Stimulated activated CD4-positive, alpha-beta T cell treated with anti-CD3 and anti-CD28 coated beads, Interleukin-15, amount 100 ng/mL, for 24 hours (primary cell): ENCODE measurements around the gene ELMOD1.
A peak's percentile ranks its signal among the peaks of the same experiment; 100 is the strongest.
"Not testable (repeated sequence)": the region's sequence is repeated elsewhere in the genome, so short reads cannot be mapped to it uniquely, and the experiment has no call there.

Source experiments
- DNase-seq: peaks from one replicate; pipeline ENCODE4 v3.0.0-alpha.2; 2020

Gene ELMOD1

GRCh38 chr11:107590460-107591377 is at the start of gene ELMOD1:
TSS of gene ELMOD1 (plus strand) at chr11:107591147. CDS start at chr11:107618190, 27,043 bp downstream.
- DNase-seq: peak; percentile 63

GRCh38 chr11:107545101-107545514 is 45.8 kb upstream of the ELMOD1 start:
- no peak for DNase-seq

- no peak for DNase-seq
Measured at GRCh38 chr11:107547961-107548360, 43.0 kb upstream of the ELMOD1 start.

DNA sequence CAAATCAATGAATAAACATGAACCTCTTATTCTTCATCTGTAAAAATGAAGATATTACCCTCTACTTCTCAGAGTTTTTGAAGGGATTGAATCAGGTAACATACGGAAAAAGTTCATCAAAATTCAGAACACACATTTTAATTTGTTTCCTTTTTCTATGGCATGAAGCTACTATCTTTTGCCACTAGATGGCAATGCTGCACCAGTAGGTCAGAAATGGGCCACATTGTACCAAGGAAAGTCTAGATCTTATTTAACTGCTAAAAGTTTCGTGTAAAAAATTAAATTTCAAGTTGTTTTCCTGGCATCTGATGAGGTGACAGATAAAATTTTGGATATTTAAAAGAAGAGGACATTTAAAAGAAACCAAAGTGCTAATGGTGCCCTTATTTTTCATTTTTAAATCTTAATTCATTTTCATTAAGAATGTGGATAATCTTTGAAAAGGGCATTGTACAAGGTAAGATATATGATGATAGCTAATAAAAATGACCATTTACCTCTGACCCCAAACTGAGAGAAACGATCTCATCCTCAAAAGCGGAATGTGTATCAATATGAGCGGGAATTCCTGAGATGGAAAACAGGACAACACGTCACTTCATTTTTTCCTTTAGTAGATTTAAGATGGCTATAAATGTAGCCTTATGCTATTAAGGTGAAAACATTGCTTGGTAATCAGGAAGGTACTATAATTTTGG is 41.5 kb upstream of the ELMOD1 start:
- peak; percentile 35 for DNase-seq

DNA sequence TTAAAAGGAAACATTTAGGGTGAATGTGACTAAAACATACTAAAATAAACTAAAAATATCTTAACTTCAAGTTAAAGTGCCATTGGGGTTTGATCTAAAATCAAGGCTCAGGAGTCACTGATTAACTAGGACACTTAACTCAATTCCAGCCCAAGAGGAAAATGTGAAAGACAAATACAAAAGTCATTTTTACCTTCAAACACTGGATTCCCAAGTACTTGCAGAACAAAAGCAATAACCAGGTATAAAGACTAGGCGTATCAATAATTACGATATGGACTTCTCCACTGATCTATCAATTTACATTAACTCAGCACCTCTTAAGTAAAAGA is 41.0 kb upstream of the ELMOD1 start:
- DNase-seq: no peak

DNA sequence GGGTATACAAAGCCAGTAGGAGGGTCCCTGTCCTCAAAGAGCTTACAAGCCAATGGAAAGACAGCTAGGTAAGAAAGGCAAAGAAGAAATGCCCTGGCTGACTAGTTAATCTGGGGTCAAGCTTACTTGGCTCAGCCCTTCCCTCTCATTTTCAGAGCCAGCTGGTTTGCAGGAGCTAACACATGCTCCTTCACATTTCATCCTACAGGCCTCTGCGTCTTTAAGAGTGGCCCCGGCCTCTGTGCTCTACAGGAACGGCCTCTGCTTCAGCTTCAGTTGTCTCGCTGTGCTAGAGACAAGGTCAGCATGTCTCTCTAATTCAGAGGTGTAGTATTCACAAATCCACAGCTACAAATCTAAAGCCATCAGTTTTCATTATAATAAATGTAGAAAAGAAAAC is 40.6 kb upstream of the ELMOD1 start:
- no peak for DNase-seq

- peak; percentile 9 for DNase-seq
Measured at GRCh38 chr11:107561688-107562087, 29.3 kb upstream of the ELMOD1 start.

GRCh38 chr11:107562647-107563208 is 28.2 kb upstream of the ELMOD1 start:
- DNase-seq: peak; percentile 3

- peak; percentile 44 for DNase-seq
Measured at GRCh38 chr11:107563702-107564101, 27.2 kb upstream of the ELMOD1 start.

GRCh38 chr11:107564877-107565218 is 26.1 kb upstream of the ELMOD1 start:
- no peak for DNase-seq

GRCh38 chr11:107565219-107565937 is 25.6 kb upstream of the ELMOD1 start, which contains the start of gene ALKBH8:
TSS of gene ALKBH8 (minus strand) at chr11:107565735. CDS start at chr11:107560893, 4,842 bp downstream.
- peak; percentile 86 for DNase-seq

- DNase-seq: not testable (repeated sequence)
Measured at GRCh38 chr11:107565955-107566501, 24.9 kb upstream of the ELMOD1 start.

DNA sequence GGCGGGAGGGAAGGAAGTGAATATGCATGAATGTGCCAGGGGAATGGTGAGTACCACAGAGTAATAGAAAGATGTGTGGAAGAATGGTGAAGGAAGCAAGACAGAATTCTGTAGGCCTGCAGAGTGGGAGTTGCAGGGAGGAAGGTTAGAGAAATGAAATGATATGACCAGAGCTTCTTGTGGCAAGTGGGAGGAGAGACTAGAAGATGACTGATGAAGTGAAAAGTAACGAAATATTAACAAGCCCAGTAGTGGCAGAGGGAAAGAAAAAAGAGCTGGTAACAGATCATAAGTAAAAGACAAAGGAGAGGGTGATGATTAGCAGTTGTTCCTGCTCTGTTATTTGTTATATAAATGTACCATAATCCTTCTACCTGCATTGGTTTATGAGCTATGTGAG is 24.4 kb upstream of the ELMOD1 start:
- no peak for DNase-seq

DNA sequence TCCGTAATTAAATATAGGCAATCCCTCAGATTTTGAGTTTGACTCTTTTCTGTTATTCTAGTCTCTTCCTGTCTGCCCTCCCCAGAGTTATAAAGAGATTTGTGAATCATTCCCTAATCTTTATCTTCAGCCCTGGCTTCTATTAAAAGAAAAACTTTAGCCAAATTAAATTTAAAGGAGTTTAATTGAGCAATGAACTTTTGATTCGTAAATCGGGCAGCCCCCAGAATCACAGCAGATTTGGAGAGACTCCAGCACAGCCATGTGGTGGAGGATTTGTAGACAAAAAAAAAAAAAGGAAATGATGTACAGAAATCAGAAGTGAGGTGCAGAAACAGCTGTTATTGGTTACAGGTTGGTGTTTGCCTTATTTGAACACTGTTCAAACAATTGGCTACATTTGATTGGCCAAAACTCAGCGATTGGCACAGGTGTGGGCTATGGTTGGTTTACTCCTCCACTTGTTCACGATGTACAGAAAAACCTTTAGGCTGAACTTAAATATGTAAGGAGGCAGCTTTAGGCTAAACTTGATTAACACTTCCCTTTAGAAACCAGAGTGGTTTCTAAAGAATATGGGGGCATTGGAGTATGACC is 23.1 kb upstream of the ELMOD1 start:
- DNase-seq: no peak

DNA sequence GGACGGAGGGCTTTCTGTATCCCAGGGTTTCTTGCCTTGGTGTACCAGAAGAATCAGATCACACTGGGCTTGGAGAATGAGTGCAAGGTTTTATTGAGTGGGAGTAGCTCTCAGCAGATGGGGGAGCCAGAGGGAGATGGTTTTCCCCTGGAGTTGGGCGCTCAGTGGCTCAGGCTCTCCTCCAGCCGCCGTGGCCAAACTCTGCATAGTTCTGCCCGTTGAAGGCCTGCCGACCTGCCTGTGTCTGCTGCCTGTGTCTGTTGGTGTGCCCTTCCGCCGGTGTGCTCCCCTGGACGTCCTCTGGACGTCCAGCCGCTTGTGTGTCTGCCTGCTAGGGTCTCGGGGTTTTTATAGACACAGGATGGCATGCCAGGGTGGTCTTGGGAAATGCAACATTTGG is 20.9 kb upstream of the ELMOD1 start:
- DNase-seq: no peak

- no peak for DNase-seq
Measured at GRCh38 chr11:107573438-107573837, 17.5 kb upstream of the ELMOD1 start.

DNA sequence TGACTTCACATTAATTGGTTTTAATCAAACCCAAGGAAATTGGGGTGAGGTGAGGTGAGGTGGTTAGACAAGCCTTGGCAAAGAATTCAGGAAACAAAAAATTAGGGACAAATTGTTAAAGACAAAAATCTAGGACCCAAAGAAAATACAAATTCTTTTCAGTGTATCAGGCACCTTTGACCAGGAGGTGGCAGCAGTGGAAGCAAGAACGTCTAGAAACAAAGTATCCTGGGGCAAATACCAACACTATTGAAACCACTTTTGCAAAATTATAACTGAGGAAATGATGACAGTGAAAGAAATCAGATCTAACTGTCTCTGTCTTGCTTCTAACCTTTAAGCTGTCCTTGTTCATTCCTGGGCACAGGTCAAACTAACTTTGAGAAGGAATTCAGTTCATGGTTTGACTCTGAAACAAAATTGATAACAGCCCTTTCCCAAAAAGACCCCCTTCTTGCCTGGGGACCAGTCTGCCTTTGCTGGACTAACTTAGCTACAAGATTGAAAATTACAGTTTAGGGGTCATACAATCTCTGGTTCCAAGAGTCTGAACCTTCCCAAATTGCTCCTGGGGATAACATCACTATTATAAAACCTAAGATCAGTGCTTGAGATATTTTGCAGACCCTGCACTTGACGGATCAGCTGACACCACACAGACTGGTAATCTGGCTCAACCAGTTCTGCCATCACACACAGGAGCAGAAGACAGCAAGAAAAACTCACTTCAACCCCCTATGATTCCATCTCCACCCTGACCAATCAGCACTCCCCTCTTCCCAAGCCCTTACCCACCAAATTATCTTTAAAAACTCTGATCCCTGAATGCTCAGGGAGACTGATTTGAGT is 14.2 kb upstream of the ELMOD1 start:
- peak; percentile 69 for DNase-seq

GRCh38 chr11:107577346-107577711 is 13.6 kb upstream of the ELMOD1 start:
- DNase-seq: no peak

- not testable (repeated sequence) for DNase-seq
Measured at GRCh38 chr11:107579169-107579568, 11.8 kb upstream of the ELMOD1 start.

GRCh38 chr11:107581147-107581546 is 9.8 kb upstream of the ELMOD1 start:
- no peak for DNase-seq

DNA sequence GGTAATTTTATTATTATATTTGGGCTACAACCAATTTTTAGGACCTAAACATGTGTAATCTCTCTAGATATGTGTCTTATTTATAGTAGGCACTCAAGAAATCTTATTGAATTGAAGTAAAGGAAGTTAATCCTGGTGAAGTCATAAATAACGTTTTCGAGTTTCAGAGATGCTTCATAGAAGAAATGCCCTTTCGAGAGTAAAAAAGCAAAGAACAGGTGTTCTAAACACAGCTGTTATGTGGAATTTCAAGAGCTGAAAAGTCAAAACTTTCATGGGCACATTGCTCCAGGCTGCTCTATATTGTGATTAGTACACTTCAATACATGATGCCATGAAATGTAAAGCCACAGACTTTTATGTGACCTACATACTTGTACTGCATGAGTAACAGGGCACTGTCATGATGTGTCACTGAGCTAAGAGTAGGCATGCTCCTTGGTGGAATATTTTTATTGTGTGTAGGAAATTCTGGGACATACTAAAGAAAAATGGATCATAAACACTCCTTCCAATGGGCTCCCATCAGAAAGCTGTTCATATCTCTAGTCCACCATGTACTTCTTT is 7.2 kb upstream of the ELMOD1 start:
- DNase-seq: no peak
